K562 (cell line): Measurements from ENCODE around the gene RNF41. TPM values are rescaled to one million over a fixed set of nuclear protein-coding genes. Genes with fewer than 3 reads are reported as not detected.

Source experiments
- FOXJ2 ChIP-seq: fragments of 200-800 bp; sonication (Bioruptor generic); IDR thresholded peaks from 2 replicates; pipeline ENCODE4 v1.6.1; 2016; ENCODE audit warnings: missing genetic modification characterization, missing compliant biosample characterization
- FOXK1 ChIP-seq: sonication (generic); formaldehyde crosslinking; IDR thresholded peaks from 2 replicates; pipeline ENCODE4 v1.8.0; 2022; ENCODE audit warnings: missing genetic modification reagents, mild to moderate bottlenecking, borderline replicate concordance
- FOXP1 ChIP-seq: sonication (generic); formaldehyde crosslinking; IDR thresholded peaks from 2 replicates; pipeline ENCODE4 v1.8.0; 2022; ENCODE audit warnings: mild to moderate bottlenecking, missing genetic modification reagents
- HDAC1 ChIP-seq, 2 experiments: fragments of 450-650 bp; IDR thresholded peaks; 2 replicates each; pipeline ENCODE4 v1.6.1; 2016 to 2017; ENCODE audit warnings: inconsistent platforms in 1 of 2, mild to moderate bottlenecking in 1 of 2, moderate library complexity in 1 of 2
- HDGF ChIP-seq: fragments of 450-650 bp; IDR thresholded peaks from 2 replicates; pipeline ENCODE4 v1.6.1; 2016
- JUN ChIP-seq, 2 experiments: sonication (generic) in 1 of 2; formaldehyde crosslinking in 1 of 2; IDR thresholded peaks; 2 replicates each; pipeline versions ENCODE4 v1.6.1 to v1.8.0; 2012 to 2022; ENCODE audit warnings: borderline replicate concordance in 2 of 2, mild to moderate bottlenecking in 2 of 2, improper control_type of control experiment in 1 of 2, low read depth in 1 of 2, low read length in 1 of 2, missing genetic modification reagents in 1 of 2
- MGA ChIP-seq: fragments of 450-650 bp; IDR thresholded peaks from 2 replicates; pipeline ENCODE4 v1.6.1; 2016; ENCODE audit warnings: mild to moderate bottlenecking, moderate library complexity
- MYC ChIP-seq, 2 experiments: fragments of 250-450 bp in 1 of 2; sonication (Bioruptor Pico) in 1 of 2; IDR thresholded peaks; 2 replicates each; pipeline versions ENCODE4 v1.5.1 to v1.6.1; 2012 to 2021; ENCODE audit warnings: low read depth in 2 of 2, borderline replicate concordance in 1 of 2, improper control_type of control experiment in 1 of 2, low read length in 1 of 2, mild to moderate bottlenecking in 1 of 2, moderate library complexity in 1 of 2
- PHB ChIP-seq: fragments of 250-450 bp; sonication (Bioruptor Pico); IDR thresholded peaks from 2 replicates; pipeline ENCODE4 v1.5.0; 2021
- PTBP1 ChIP-seq: fragments of 200-400 bp; formaldehyde crosslinking; IDR thresholded peaks from 2 replicates; pipeline ENCODE4 v1.6.1; 2017; ENCODE audit warnings: low read depth, low read length
- RCOR1 ChIP-seq, 2 experiments: IDR thresholded peaks; 2 replicates each; pipeline ENCODE4 v1.6.1; 2012; ENCODE audit warnings: low read depth in 2 of 2, low read length in 2 of 2, borderline replicate concordance in 1 of 2, improper control_type of control experiment in 1 of 2
- SETDB1 ChIP-seq: IDR thresholded peaks from one replicate; pipeline ENCODE4 v1.6.1; 2012; ENCODE audit warnings: low read length, control low read depth, inconsistent platforms
- ZNF232 ChIP-seq: sonication (generic); formaldehyde crosslinking; IDR thresholded peaks from 2 replicates; pipeline ENCODE4 v1.8.0; 2022; ENCODE audit warnings: mild to moderate bottlenecking, missing genetic modification reagents
- ZNF395 ChIP-seq: fragments of 200-800 bp; sonication (Bioruptor generic); IDR thresholded peaks from 2 replicates; pipeline ENCODE4 v1.6.1; 2017; ENCODE audit warnings: missing genetic modification characterization, missing compliant biosample characterization
- ZNF583 ChIP-seq: fragments of 250-450 bp; sonication (Bioruptor Pico); IDR thresholded peaks from 2 replicates; pipeline ENCODE4 v1.4.0; 2020
- ZNF830 ChIP-seq: fragments of 250-450 bp; sonication (Bioruptor Pico); IDR thresholded peaks from 2 replicates; pipeline ENCODE4 v1.5.0; 2021; ENCODE audit warnings: mild to moderate bottlenecking
- polyA plus RNA-seq, 8 experiments: library from polyadenylated mRNA; depleted of rRNA in 4 of 8; stranded (reverse) in 5 of 8; unstranded in 3 of 8; fragments of >200 nt; fragmentation: Nextera tagmentation in 2 of 8; fragmentation: Illumina TruSeq in 1 of 8; extraction: Ambion mirVana in 2 of 8; extraction: Trizol in 1 of 8; gene quantifications; 2 replicates each; pipeline versions ENCODE4 v1.2.1 to v1.2.3, GENCODE V29; 2011 to 2014; ENCODE audit warnings: inconsistent platforms in 1 of 8, missing spikeins in 1 of 8
- total RNA-seq, 7 experiments: library from RNA; depleted of rRNA in 6 of 7; stranded (reverse); fragments of >200 nt in 6 of 7; fragmentation: Illumina TruSeq in 2 of 7; extraction: Trizol in 2 of 7; gene quantifications; 2 replicates each; pipeline versions ENCODE4 v1.2.1 to v1.2.3, GENCODE V29; 2011 to 2021; ENCODE audit warnings: low replicate concordance in 1 of 7

The RNF41 gene
- total and polyA plus RNA-seq, 9 of the 15 experiments (the other 6 are each of a cell fraction or from before 2014, with no cell fraction given) = 28.2 to 46.8 (median 33.8) TPM

GRCh38 chr12:56190695-56191155 is 31.0 kb downstream of the RNF41 start (continued):
- TF ChIP-seq MGA (peak; percentile 80), JUN (IDR thresholded peaks at IDR 0.05; ENCODE audit: borderline replicate concordance, low read depth, low read length) (no peak), JUN (CRISPR knock-in tag; IDR thresholded peaks at IDR 0.05; ENCODE audit: borderline replicate concordance) (0 out of 2 replicates have a peak, but pooled peaks have one; percentile 13), FOXP1 (CRISPR knock-in tag) (0 out of 2 replicates have a peak, but pooled peaks have one; percentile 8), MYC (IDR thresholded peaks at IDR 0.05; ENCODE audit: low read depth, low read length) (peak; percentile 9; the same call in 1 of the 2 replicates), MYC (CRISPR knock-in tag; IDR thresholded peaks at IDR 0.05; ENCODE audit: borderline replicate concordance, low read depth) (no peak), ZNF830 (CRISPR knock-in tag) (no peak), ZNF583 (CRISPR knock-in tag) (0 out of 2 replicates have a peak, but pooled peaks have one; percentile 40), HDGF (no peak), FOXJ2 (no peak), HDAC1 (IDR thresholded peaks at IDR 0.05) (0 out of 4 replicates have a peak, but pooled peaks of 1 of the 2 experiments have one; percentile 31), ZNF395 (peak; percentile 43; the same call in 1 of the 2 replicates), SETDB1 (no peak), FOXK1 (CRISPR knock-in tag) (peak; percentile 22; the same call in 1 of the 2 replicates), PHB (CRISPR knock-in tag) (no peak), PTBP1 (no peak), ZNF232 (CRISPR knock-in tag) (no peak), RCOR1 (IDR thresholded peaks at IDR 0.05; ENCODE audit: borderline replicate concordance in 1 of 2, low read depth in 2 of 2, low read length in 2 of 2) (no peak)
